NT2/D1 (cell line): ENCODE results near the gene ELL3.

Source experiments
- SUZ12 ChIP-seq: IDR thresholded peaks from 2 replicates; pipeline ENCODE4 v1.6.1; 2011; ENCODE audit not compliant: insufficient read length, insufficient read depth; ENCODE audit errors: extremely low read depth
- ZNF274 ChIP-seq: IDR thresholded peaks from 2 replicates; pipeline ENCODE4 v1.6.1; 2011; ENCODE audit warnings: mild to moderate bottlenecking, low read depth, low read length

- TF ChIP-seq ZNF274 (no peak), SUZ12 (no peak)
These were observed 44.7 kb upstream of the ELL3 start for GRCh38 chr15:43821505-43821904.
